B cell (primary cell): ENCODE measurements around the gene MAGI2.

Experiments used
- CTCF ChIP-seq: fragments of 200-600 bp; IDR thresholded peaks from one replicate; pipeline ENCODE4 v1.8.0; 2022; ENCODE audit warnings: antibody characterized with exemption, mild to moderate bottlenecking
- EZH2 ChIP-seq: IDR thresholded peaks from 2 replicates; pipeline ENCODE4 v1.6.1; 2012; ENCODE audit warnings: borderline replicate concordance, low read depth, mild to moderate bottlenecking, moderate library complexity, low read length; ENCODE audit not compliant: insufficient read depth, poor library complexity, severe bottlenecking

DNA sequence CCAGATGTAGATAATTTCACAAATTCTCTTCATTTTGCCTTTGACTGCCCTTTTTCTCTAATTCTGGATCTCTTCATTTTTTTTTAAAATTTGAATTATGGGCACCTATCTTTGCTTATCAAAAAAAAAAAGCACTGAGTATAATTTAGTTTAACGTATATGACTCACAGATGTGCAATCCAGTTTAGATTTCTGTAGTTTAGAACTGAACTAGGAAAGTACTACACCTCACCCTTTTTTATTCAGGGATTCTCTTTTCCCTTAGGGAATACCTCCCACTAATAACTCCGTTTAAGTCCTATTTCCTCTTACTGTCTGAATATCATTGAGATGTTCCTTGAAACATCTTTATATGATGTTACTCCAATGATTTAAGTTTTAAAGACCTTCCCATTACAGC, 665.0 kb downstream of the MAGI2 start:
- no peak for TF ChIP-seq CTCF
- no peak for TF ChIP-seq EZH2
